Vagina (tissue), 2 donors: Measurements from ENCODE around the gene CTR9.

Experiments
- POLR2A ChIP-seq, 2 donors: fragments of 450-650 bp; IDR thresholded peaks; one replicate each; pipeline ENCODE4 v1.6.1; 2017; ENCODE audit warnings: antibody characterized with exemption in 2 of 2, mild to moderate bottlenecking in 2 of 2, moderate library complexity in 2 of 2
- POLR2AphosphoS5 ChIP-seq, 2 donors: sonication (generic); formaldehyde crosslinking; IDR thresholded peaks; one replicate each; pipeline ENCODE4 v1.9.0; 2017; ENCODE audit warnings: antibody characterized with exemption in 2 of 2, mild to moderate bottlenecking in 2 of 2, low read depth in 1 of 2; ENCODE audit not compliant: insufficient read depth in 1 of 2

DNA sequence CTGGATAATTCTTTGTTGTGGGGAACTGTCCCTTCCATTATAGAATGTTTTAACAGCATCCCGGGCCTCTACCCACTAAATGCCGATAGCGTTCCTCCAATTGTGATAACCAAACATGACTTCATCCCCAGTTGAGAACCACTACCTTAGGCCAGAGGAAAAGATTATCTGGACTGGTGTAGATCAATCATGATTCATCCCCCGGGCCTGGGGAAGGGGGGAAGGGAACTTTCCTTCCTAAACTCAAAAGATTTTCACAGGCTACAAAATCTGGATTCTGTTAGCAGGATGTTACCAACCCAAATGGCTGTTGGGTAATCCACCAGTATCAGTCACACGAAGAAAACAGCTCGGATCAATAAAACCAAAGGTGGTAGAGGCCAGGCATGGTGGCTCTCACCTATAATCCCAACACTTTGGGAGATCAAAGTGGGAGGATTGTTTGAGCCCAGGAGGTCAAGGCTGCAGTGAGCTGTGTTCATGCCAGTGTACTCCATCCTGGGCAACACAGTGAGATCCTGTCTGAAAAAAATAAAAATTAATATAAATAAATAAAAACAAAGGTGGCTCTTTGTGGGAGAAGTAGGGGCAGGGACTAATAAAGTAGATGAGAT lies 10.1 kb downstream of the CTR9 start:
- TF ChIP-seq POLR2A (IDR thresholded peaks at IDR 0.05) = no peak
- no peak for TF ChIP-seq POLR2AphosphoS5 (IDR thresholded peaks at IDR 0.05; ENCODE audit: insufficient read depth in 1 of 2, low read depth in 1 of 2)
